A549 (cell line): Measurements from ENCODE around the gene GNAT2. TPM values are rescaled to one million over a fixed set of nuclear protein-coding genes. Genes with fewer than 3 reads are reported as not detected.

Source experiments
- ATAC-seq, 2 experiments: fragments of 200-7000 bp in 1 of 2; fragments of >200 bp in 1 of 2; cut with Nextera tagmentation in 1 of 2; cut with Tn5 transposase in 1 of 2; 3 replicates each; pipeline versions ENCODE4 v1.8.0 to v1.9.1; 2018 to 2020; ENCODE audit warnings: mild to moderate bottlenecking in 1 of 2, moderate library complexity in 1 of 2
- CTCF ChIA-PET: fragments of 300-600 bp; sonication (Branson Sonifier 250); formaldehyde crosslinking; extraction: SDS; loops from one replicate; lab custom pipeline; 2021; ENCODE audit warnings: antibody characterized with exemption, inconsistent platforms; lab: Yijun Ruan, JAX
- POLR2A ChIA-PET: fragments of 350-600 bp; formaldehyde crosslinking; extraction: SDS; loops from one replicate; lab custom pipeline; 2021; ENCODE audit warnings: antibody characterized with exemption, inconsistent platforms; lab: Yijun Ruan, JAX
- DNase-seq, 2 experiments: peaks; one replicate each; pipeline versions ENCODE4 v3.0.0 to v3.0.0-alpha.2; 2011 to 2016; ENCODE audit warnings: low read depth in 1 of 2, low spot score in 1 of 2
- FAIRE-seq: peaks from 2 replicates; lab custom pipeline; 2011; peaks lifted over from hg19 to GRCh38; lab: Jason Lieb, UNC
- H3K27ac ChIP-seq, 2 experiments: fragments of >200 bp; sonication (Bioruptor Twin); formaldehyde crosslinking; 3 replicates each; pipeline ENCODE4 v1.5.1; 2016 to 2017
- H3K4me1 ChIP-seq: fragments of >200 bp; sonication (Bioruptor Twin); formaldehyde crosslinking; 3 replicates; pipeline ENCODE4 v1.6.1; 2016
- H3K4me2 ChIP-seq: fragments of >200 bp; sonication (Bioruptor Twin); formaldehyde crosslinking; 3 replicates; pipeline ENCODE4 v1.6.1; 2016
- H3K4me3 ChIP-seq: fragments of >200 bp; sonication (Bioruptor Twin); formaldehyde crosslinking; 3 replicates; pipeline ENCODE4 v1.5.1; 2016
- H3K9me3 ChIP-seq: fragments of >200 bp; sonication (Bioruptor Twin); formaldehyde crosslinking; 3 replicates; pipeline ENCODE4 v1.6.1; 2016
- BCL3 ChIP-seq: fragments of >200 bp; sonication (Bioruptor Twin); formaldehyde crosslinking; IDR thresholded peaks from 3 replicates; pipeline ENCODE4 v1.6.1; 2016
- CBX2 ChIP-seq: fragments of 200-600 bp; sonication (generic); IDR thresholded peaks from 2 replicates; pipeline ENCODE4 v1.6.1; 2016; ENCODE audit warnings: low read depth, mild to moderate bottlenecking, borderline replicate concordance
- CEBPB ChIP-seq, 2 experiments: fragments of >200 bp in 1 of 2; sonication (Bioruptor Twin) in 1 of 2; formaldehyde crosslinking in 1 of 2; IDR thresholded peaks; 2 replicates each; pipeline ENCODE4 v1.6.1; 2012 to 2016
- EHF ChIP-seq: fragments of 250-450 bp; sonication (Bioruptor Pico); IDR thresholded peaks from 2 replicates; pipeline ENCODE4 v1.5.0; 2020; ENCODE audit warnings: mild to moderate bottlenecking
- EHMT2 ChIP-seq: fragments of 200-600 bp; sonication (generic); IDR thresholded peaks from 2 replicates; pipeline ENCODE4 v1.6.1; 2016; ENCODE audit warnings: antibody characterized with exemption, low read depth, mild to moderate bottlenecking, moderate library complexity
- FOSB ChIP-seq: fragments of 250-450 bp; sonication (Bioruptor Pico); IDR thresholded peaks from 2 replicates; pipeline ENCODE4 v1.5.0; 2020; ENCODE audit warnings: mild to moderate bottlenecking, moderate library complexity
- FOSL2 ChIP-seq, 2 experiments: fragments of 450-650 bp in 1 of 2; fragments of >200 bp in 1 of 2; sonication (Bioruptor Twin) in 1 of 2; formaldehyde crosslinking; IDR thresholded peaks; 2 replicates each; pipeline versions ENCODE4 v1.5.0 to v1.6.1; 2016 to 2020; ENCODE audit warnings: mild to moderate bottlenecking in 1 of 2, moderate library complexity in 1 of 2
- HOXA7 ChIP-seq: fragments of 250-450 bp; sonication (Bioruptor Pico); IDR thresholded peaks from 2 replicates; pipeline ENCODE4 v1.5.0; 2020; ENCODE audit warnings: mild to moderate bottlenecking, moderate library complexity
- JUNB ChIP-seq: fragments of >200 bp; sonication (Bioruptor Twin); formaldehyde crosslinking; IDR thresholded peaks from 2 replicates; pipeline ENCODE4 v1.6.1; 2016
- KDM1A ChIP-seq: fragments of 200-600 bp; sonication (generic); IDR thresholded peaks from 2 replicates; pipeline ENCODE4 v1.6.1; 2016; ENCODE audit warnings: low read depth, mild to moderate bottlenecking
- KDM5A ChIP-seq: fragments of 200-600 bp; sonication (generic); IDR thresholded peaks from 2 replicates; pipeline ENCODE4 v1.6.1; 2016; ENCODE audit warnings: antibody characterized with exemption, mild to moderate bottlenecking
- MAFK ChIP-seq: fragments of 450-650 bp; IDR thresholded peaks from 2 replicates; pipeline ENCODE4 v1.6.1; 2014; ENCODE audit not compliant: partially characterized antibody
- NPAS2 ChIP-seq: fragments of 250-450 bp; sonication (Bioruptor Pico); IDR thresholded peaks from 2 replicates; pipeline ENCODE4 v1.8.0; 2022; ENCODE audit warnings: mild to moderate bottlenecking, moderate library complexity, borderline replicate concordance
- NR3C1 ChIP-seq: fragments of >200 bp; sonication (Bioruptor Twin); formaldehyde crosslinking; IDR thresholded peaks from 3 replicates; pipeline ENCODE4 v1.6.1; 2017
- POLR2AphosphoS2 ChIP-seq: conservative IDR thresholded peaks from 2 replicates; pipeline ENCODE4 v1.6.1; 2012; ENCODE audit warnings: low read length, improper control_type of control experiment, inconsistent platforms
- REST ChIP-seq: fragments of 200-600 bp; sonication (generic); IDR thresholded peaks from 2 replicates; pipeline ENCODE4 v1.6.1; 2016; ENCODE audit warnings: antibody characterized with exemption, mild to moderate bottlenecking, moderate library complexity
- RFX5 ChIP-seq: fragments of 450-650 bp; IDR thresholded peaks from 2 replicates; pipeline ENCODE4 v1.7.1; 2014; ENCODE audit warnings: antibody characterized with exemption, mild to moderate bottlenecking, moderate library complexity
- RNF2 ChIP-seq: fragments of 200-600 bp; sonication (generic); IDR thresholded peaks from 2 replicates; pipeline ENCODE4 v1.6.1; 2016; ENCODE audit warnings: low read depth, mild to moderate bottlenecking, antibody characterized with exemption, moderate library complexity, borderline replicate concordance
- SREBF2 ChIP-seq: fragments of 450-650 bp; IDR thresholded peaks from 2 replicates; pipeline ENCODE4 v1.6.1; 2014; ENCODE audit warnings: mild to moderate bottlenecking, moderate library complexity
- ZC3H11A ChIP-seq: fragments of 450-650 bp; IDR thresholded peaks from 2 replicates; pipeline ENCODE4 v1.6.1; 2014; ENCODE audit warnings: antibody characterized with exemption, mild to moderate bottlenecking
- ZFP36 ChIP-seq: fragments of 450-650 bp; IDR thresholded peaks from 2 replicates; pipeline ENCODE4 v1.6.1; 2014; ENCODE audit warnings: borderline replicate concordance; ENCODE audit not compliant: partially characterized antibody
- ZNF302 ChIP-seq: fragments of 250-450 bp; sonication (Bioruptor Pico); IDR thresholded peaks from 2 replicates; pipeline ENCODE4 v1.9.0; 2021; ENCODE audit warnings: inconsistent platforms, mild to moderate bottlenecking, moderate library complexity
- WGBS: methylation state at CpG from one replicate; pipeline ENCODE4 v1.1.6; 2017; ENCODE audit errors: missing lambda C conversion rate; 5-methylcytosine and 5-hydroxymethylcytosine counted together
- polyA plus RNA-seq, 4 experiments: library from polyadenylated mRNA; depleted of rRNA in 3 of 4; stranded (reverse); fragments of >200 nt; fragmentation: RNase III in 1 of 4; extraction: RNeasy Plus Mini Kit Qiagen cat#74134 plus additional on column Dnase treatment in 1 of 4; gene quantifications; 2 replicates in 3 of 4; 3 replicates in 1 of 4; pipeline ENCODE4 v1.2.3, GENCODE V29; 2011 to 2017

The GNAT2 gene
- polyA plus RNA-seq, 2 of the 4 experiments (the other 2 are of a cell fraction): 0.16 to 0.25 TPM

DNA sequence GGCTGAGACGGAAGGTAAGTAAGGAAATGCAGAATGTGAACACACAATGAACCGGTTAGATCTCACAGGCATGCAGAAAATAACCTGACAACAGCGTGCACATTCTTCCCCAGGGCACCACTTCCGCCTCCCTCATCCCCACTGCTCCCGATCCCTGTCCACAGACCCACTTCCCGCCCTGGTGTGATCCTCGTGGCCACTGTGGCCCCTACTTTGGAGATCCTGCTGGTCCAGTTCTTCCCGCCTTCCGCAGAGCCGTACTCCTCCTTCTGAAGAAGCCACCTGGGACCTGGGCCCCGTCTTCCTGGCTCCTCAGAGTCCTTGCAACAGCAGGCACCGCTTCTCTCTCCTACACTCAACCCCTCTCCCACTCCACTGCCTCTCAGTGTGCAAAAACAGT lies 35.1 kb upstream of the GNAT2 start (continued):
- TF ChIP-seq REST (no peak), CEBPB (IDR thresholded peaks at IDR 0.05) (no peak), SREBF2 (no peak)

GRCh38 chr1:109653306-109653705 lies 33.9 kb upstream of the GNAT2 start:
- ChIA-PET POLR2A (no interaction called here), CTCF (interaction anchor here (2.0 to 10.6 kb wide), 3 partner anchors 14 to 331 kb away, joined by 11 to 187 read pairs (median 103); partner anchors contain the start of gene AHCYL1)
- no peak for FAIRE-seq
- Histone ChIP-seq H3K4me1 (peaks cover 21% of the 10 kb centered on the region; the same call in 2 of the 3 replicates), H3K4me2 (no peak overlapping the region), H3K27ac (no peak overlapping the region), H3K4me3 (no peak overlapping the region), H3K9me3 (no peaks in the 10 kb centered on the region)
- no peak for ATAC-seq
- 42% methylated on average over 2 of the region's 2 CpGs for WGBS
- no peak for TF ChIP-seq ZC3H11A
- TF ChIP-seq REST: no peak
- no peak for TF ChIP-seq EHF (CRISPR knock-in tag)
- TF ChIP-seq NR3C1: no peak
- no peak for TF ChIP-seq CBX2
- no peak for TF ChIP-seq JUNB
- no peak for TF ChIP-seq FOSL2 (IDR thresholded peaks at IDR 0.05)
- TF ChIP-seq FOSL2 (CRISPR knock-in tag; IDR thresholded peaks at IDR 0.05): no peak
- TF ChIP-seq KDM5A: no peak
- TF ChIP-seq ZFP36: no peak
- TF ChIP-seq MAFK: no peak
- no peak for TF ChIP-seq HOXA7 (CRISPR knock-in tag)
- TF ChIP-seq POLR2AphosphoS2: no peak
- no peak for TF ChIP-seq EHMT2
- no peak for TF ChIP-seq ZNF302 (CRISPR knock-in tag)
- TF ChIP-seq RFX5: no peak
- TF ChIP-seq KDM1A: no peak
- no peak for TF ChIP-seq RNF2
- no peak for TF ChIP-seq FOSB (CRISPR knock-in tag)
- no peak for TF ChIP-seq BCL3
- TF ChIP-seq NPAS2 (CRISPR knock-in tag): no peak
- no peak for DNase-seq
